NCI-H226 (cell line): ENCODE data around the gene GATB.

Experiments used
- DNase-seq: peaks from one replicate; pipeline ENCODE4 v3.0.0-alpha.2; 2015

Gene GATB

DNA sequence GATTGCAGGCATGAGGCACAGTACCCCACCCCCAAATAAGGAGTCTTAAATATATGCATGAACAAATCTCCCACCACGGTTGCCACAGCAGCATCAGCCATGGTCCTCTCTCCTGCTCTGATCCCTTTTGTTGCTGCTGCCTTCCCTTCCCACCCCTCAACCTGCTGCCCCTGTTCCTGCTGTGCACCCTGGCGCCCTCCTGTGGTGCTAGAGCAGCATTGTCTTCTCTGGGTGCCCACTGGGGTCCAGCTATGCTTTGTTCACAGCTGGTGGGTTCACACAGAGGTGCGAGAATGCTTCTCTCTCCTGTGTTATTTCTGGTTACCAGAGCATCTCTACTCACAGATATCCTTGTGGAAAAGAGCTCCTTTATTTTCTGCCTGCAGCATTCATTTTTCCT lies 116.2 kb downstream of the GATB start:
- no peak for DNase-seq

DNA sequence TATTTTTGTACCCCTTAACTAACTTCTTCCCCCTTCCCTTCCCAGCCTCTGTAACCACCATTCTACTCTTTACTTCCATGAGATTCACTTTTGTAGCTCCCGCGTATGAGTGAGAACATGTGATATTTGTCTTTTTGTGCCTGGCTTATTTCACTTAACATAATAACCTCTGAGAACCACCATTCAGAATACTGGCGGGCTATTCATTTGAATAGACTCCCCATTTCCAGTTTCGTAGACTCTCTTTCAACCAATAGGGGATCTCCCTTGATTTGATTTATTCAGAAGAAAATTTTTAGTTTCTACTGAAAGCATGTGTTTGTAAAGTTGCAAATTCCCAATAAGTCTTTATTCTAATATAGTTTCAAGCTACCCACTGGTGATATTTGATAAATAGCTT lies 117.2 kb downstream of the GATB start:
- no peak for DNase-seq

DNA sequence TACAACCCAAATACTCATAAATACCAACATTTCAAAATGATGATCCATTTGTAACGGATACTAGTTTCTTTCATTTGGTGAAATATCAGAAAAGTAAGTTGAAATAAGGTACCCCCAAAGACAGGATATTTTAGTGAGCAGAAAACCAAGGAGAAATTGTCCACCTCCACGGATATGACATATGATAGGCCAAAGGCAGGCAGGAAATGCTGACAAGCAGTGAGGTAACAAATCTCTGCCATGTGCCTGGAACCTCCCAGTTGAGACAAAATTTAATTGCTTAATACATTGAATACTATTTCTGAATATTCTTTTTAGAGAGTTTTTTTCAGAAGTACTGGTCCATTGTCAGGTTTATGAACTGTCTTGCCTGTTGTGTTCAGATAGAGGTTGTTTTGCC lies 118.8 kb downstream of the GATB start:
- no peak for DNase-seq

DNA sequence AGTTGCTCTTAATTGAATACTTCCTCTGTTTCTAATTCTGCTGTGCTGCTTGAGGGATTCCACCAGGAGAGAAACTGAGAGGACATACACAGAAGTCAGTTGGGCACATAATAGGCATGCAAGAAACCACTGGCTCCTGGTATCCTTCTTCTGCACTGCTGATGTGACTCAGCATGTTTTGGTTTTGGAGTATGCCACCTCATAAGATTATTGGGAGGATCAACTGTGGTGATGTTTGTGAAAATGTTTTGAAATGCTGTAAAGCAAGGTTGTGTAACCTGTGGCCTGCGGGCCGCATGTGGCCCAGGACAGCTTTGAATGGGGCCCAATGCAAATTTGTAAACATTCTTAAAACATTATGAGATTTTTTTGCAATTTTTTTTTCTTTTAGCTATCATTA lies 119.6 kb downstream of the GATB start:
- DNase-seq, result peak; percentile 15

DNA sequence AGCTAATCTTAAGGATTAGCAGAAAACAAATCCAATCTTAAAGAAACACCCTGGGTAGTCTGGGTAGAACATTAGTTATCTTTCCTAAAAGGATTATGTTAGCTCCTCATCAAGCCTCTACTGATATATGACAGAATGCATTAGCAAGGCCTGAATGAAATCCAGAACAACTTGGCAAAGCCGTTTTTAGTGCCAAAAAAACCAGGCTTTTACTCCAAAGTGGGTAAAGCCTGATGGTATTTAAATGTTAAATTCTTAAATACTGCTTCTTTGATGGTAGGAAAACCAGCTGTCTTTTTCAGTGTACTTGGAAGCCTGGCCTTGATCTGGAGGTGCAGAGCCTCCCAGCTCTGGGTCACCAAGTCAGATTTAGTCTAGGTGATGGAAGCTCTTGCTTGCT lies 120.4 kb downstream of the GATB start:
- DNase-seq, result no peak

DNA sequence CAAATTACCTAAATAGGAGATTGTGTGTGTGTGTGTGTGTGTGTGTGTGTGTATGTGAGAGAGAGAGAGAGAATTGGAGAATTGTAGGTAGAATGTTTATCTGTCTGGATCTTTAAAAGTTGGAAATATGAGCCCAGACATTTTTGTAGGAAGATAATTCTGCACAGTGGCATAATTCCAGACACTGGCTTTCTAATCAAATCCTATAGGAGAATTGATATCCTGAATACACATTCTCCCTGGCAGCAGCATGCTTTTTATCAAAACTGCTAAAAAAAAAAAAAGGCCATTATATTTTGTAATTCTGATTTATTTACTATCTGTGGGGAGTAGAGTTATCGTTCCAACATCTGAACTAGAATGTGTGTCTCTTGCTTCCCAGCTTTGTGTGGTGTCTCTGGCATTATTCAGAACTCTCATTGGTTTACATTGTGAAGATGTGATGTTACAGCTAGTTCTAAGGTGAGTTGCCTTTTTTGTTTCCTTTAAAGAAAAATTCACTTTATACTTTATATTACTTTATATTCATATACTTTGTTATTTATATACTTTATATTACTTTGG lies 122.4 kb downstream of the GATB start:
- no peak for DNase-seq

DNA sequence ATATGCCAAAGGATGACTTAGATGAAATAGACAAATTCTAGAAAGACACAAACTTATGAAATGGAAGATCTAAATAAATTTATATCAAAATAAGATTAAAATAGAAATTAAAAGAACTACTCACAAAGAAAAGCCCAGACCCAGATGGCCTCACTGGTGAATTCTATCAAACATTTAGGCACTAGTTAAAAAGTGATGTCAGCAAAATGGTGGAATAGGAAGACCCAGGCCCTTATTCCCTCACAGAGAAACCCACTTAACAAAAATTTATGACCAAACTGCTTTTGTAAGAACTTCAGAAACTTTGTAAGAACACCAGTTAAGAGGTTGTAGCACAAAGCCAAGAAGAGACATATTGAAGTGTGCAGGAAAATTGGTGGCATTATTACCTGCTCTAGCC lies 129.5 kb downstream of the GATB start:
- DNase-seq, result no peak

DNA sequence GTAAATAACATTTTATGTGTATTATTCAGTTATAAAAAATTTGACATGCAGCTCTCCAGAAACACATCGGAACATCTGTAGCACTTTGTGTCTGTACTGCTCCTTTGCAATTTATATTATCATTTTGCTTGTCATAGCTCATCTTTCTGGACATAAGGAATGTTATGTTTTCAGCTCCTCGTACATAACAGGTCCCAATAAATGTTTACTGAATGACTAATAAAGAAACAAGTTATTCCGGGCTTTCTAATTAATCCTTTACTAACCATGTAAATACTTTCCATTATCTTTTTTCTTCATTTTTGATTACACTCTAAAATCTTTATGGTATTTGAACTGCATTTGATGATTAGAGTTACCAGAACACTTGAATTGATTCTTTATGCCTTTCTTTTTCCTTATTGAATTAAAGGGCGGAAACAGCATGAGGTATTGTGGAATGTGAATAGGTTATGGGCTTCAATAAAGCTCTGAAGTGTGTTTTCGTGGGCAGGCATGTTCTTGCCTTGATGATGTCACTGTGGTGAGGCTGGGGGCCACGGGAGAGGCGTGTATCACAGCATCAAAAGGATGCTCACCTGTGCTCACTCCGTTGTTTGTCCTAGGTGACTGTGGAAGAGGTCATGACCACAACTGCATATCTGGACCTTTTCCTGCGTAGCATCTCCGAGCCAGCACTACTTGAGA lies 131.6 kb downstream of the GATB start:
- no peak for DNase-seq

DNA sequence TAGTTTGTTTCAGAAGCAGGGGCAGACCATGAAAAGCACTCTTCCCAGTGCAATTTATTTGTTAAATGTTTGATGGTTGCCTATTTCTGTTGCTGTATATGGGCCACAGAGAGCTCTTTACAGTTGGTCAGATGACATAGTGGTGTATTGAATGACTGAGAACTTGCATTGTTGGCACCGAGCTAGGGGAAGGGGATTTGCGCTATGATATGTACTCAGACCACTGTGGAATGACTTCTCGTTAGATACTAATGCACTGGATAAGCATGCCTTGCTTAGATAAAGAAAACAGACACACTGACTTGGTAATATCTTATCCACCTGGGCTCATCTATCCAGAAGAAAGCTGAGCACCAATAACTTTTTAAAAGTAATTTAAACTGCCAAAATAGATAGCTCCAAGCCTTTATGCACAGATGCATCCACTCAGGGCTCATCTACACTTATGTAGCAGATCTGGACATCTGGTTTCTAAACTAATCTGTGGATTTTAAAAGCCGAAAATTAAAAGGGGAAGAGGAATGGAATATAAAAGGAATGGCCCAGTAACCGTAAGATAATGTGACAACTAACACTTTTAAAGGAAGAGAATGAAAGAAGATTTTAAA lies 132.7 kb downstream of the GATB start:
- DNase-seq, result no peak

DNA sequence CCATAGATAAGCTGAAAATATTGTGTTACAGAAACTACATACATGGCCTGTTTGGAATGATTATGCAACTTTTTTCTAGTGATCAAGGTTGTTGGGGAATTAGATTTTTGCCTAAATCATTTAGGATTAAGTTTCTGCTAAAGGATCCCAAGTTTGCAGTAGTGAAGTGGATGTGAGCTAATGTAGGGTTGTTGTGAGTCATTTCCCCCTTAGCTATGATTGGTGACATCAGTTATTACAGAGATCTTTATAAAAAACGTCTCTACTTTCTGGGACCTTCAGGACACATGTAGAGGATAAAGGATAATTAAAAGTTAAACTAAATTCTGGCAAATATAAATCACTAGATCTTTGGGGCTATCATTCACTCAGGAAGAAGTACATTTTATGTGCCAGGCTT lies 133.3 kb downstream of the GATB start:
- no peak for DNase-seq

DNA sequence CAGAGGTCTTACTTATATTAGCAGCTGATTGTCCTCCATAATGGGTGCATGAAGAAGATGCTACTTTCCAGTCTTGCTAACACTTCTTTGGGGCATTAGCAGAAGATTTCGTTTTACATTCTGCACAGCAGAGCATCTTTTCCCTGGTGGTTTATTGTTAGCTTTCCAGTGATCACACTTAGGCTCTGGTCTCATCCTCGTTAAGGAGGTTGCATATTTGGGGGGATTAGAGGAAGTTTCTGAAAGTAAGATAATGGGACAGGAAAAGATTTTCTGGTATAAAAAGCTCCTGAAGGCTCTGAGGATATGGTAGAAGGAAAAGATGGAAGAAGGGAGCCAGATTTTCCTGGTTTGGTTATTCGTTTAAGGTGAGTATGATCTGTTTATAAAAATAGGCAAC lies 134.1 kb downstream of the GATB start:
- DNase-seq, result no peak

DNA sequence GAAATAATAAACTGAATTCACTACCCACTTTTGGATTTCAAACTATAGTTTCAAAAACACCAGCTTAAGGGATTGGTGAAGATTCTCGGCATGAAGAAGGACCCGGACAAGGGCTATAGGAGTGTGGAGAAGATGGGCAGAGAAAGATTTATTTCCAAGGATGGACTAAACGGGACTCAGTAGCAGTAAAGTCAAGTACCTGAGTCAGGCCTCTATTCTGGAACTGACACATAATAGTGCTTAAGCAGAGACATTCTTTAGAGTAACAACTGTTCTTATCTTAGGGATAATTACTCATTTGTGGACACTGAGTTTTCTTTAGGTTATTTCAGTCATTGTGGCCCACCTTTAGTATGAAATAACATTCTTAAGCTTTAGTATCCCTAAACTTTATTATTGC lies 134.6 kb downstream of the GATB start:
- no peak for DNase-seq

DNA sequence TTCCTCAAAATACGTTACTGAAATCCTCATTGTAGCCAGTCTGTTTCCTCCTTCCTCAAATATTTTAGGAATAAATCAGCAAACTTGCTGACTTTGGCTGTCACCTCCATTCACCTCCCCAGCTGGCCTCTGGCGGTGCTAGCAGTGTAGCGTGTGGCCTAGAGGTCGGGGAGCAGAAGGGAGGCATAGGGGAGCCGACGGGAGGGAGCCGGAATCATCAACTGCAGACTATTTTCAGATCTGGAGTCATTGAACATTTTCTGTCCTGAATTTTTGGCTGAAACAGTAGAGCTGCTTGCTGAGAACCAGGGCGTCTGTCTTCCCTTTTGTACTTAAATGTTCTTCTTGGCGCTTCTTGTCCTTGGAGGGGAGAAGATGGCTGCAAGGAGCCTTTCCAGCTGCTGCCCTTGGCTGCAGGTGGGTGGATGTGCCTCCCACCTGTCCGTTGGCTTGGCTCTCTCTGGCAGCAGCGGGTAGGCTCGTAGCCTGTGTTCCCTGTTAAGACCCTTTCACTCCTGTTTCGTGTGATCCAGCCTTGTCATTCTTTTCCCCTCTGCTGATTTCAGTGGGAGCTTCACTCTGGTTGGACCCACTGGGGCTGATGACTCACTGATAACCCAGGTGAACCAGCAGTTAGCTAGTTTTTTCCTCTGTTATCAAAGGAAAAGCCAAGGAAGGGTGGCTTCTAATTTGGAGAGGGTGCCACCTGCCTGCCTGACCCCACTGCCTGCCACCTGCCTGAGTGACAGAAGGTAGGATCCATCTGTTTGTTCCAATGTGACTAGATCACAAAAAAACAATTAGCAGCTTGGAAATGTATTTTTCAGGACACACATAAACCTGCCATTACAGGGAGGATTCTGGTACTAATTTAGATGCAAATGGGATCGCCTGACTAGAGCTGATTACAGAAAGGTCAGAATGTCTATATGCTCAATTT lies 135.9 kb downstream of the GATB start:
- no peak for DNase-seq
